Erythroblast (primary cell): Measurements from ENCODE around the gene CLASP1.

Experiments
- GATA1 ChIP-seq: IDR thresholded peaks from 2 replicates; pipeline ENCODE4 v1.6.1; 2011; ENCODE audit warnings: low read depth, mild to moderate bottlenecking, control low read depth, low read length, moderate library complexity
- POLR2A ChIP-seq: IDR thresholded peaks from 2 replicates; pipeline ENCODE4 v1.6.1; 2011; ENCODE audit warnings: mild to moderate bottlenecking, low read length

DNA sequence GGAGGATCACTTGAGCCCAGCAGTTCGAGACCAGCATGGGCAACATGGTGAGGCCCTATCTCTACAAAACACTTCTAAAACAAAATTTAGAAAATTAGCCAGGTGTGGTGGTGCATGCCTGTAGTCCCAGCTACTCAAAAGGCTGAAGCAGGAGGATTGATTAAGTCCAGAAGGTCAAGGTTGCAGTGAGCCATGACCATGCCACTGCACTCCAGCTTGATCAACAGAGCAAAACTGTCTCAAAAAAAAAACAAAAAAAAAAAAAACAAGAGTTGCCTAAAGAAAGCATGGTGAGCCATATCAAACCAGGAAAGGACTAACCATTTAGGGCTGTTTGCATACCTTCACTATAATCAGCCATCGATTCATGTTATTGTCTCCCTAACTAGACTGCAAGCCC is 4.5 kb downstream of the CLASP1 start:
- TF ChIP-seq POLR2A (no peak), GATA1 (no peak)
